Measurements from ENCODE around the gene USF3. TPM values are rescaled to one million over a fixed set of nuclear protein-coding genes. Genes with fewer than 3 reads are reported as not detected.

USF3 gene
- total and polyA plus RNA-seq, 2 experiments from 2014 or later = 10.1 to 23.5 TPM

GRCh38 chr3:113664523-113665094, 31.8 kb downstream of the USF3 start:
- Histone ChIP-seq H3K27ac (ENCODE audit: low read depth) (no peak overlapping the region), H3K4me1 (ENCODE audit: insufficient read depth) (peaks cover 9% of the 10 kb centered on the region), H3K27me3 (ENCODE audit: insufficient read depth) (no peaks in the 10 kb centered on the region), H3F3A (replicated peaks; ENCODE audit: low read depth) (no peaks in the 10 kb centered on the region), H3K79me2 (replicated peaks; ENCODE audit: insufficient read depth) (no peaks in the 10 kb centered on the region), H3K9me2 (ENCODE audit: insufficient read depth) (no peaks in the 10 kb centered on the region), H4K20me1 (replicated peaks; ENCODE audit: insufficient read depth) (no peaks in the 10 kb centered on the region; the same call in 1 of the 2 replicates), H3K4me2 (no peak overlapping the region), H3K4me3 (no peak overlapping the region), H2AFZ (no peak overlapping the region), H3K36me3 (ENCODE audit: insufficient read depth) (no peaks in the 10 kb centered on the region; the same call in 1 of the 2 replicates)
- Mint-ChIP-seq H3K27me3 (ENCODE audit: insufficient read depth, low read depth, poor library complexity) (peaks cover 1% of the 10 kb centered on the region), H3K9me3 (no peaks in the 10 kb centered on the region), H3K4me1 (peaks cover 25% of the 10 kb centered on the region), H3K4me3 (no peak overlapping the region), H3K36me3 (ENCODE audit: low read depth) (peaks cover 10% of the 10 kb centered on the region; the same call in 2 of the 3 replicates), H3K27ac (no peak overlapping the region; the same call in 1 of the 2 replicates)
- ATAC-seq (no peak), DNase-seq (ENCODE audit: low spot score) (no peak)
- TF ChIP-seq NANOG (IDR thresholded peaks at IDR 0.05; ENCODE audit: borderline replicate concordance) = no peak
- no peak for TF ChIP-seq ETS1 (IDR thresholded peaks at IDR 0.05)
- no peak for TF ChIP-seq REST (IDR thresholded peaks at IDR 0.05; ENCODE audit: unreplicated experiment)
- TF ChIP-seq CREB1 (CRISPR knock-in tag; IDR thresholded peaks at IDR 0.05; ENCODE audit: low read depth) = no peak
- TF ChIP-seq EZH2 (IDR thresholded peaks at IDR 0.05; ENCODE audit: low read depth, unreplicated experiment) = no peak
- no peak for TF ChIP-seq EZH2phosphoT487 (IDR thresholded peaks at IDR 0.05; ENCODE audit: unreplicated experiment)
- no peak for TF ChIP-seq POLR2AphosphoS5 (IDR thresholded peaks at IDR 0.05; ENCODE audit: low read depth)
- TF ChIP-seq ZNF462 (CRISPR knock-in tag; IDR thresholded peaks at IDR 0.05) = no peak
- TF ChIP-seq STAT1 (IDR thresholded peaks at IDR 0.05; ENCODE audit: unreplicated experiment) = no peak
- TF ChIP-seq JUNB (IDR thresholded peaks at IDR 0.05; ENCODE audit: unreplicated experiment) = no peak
